ENCODE measurements around the gene RAD17.
"Not testable (repeated sequence)": the region's sequence is repeated elsewhere in the genome, so short reads cannot be mapped to it uniquely, and the experiment has no call there.

Gene RAD17

GRCh38 chr5:69374911-69375446, 5.4 kb downstream of the RAD17 start:
- no peak for DNase-seq (ENCODE audit: low spot score)

- no peak for DNase-seq (ENCODE audit: low spot score)
Observed at GRCh38 chr5:69378376-69378775, 8.8 kb downstream of the RAD17 start.

DNA sequence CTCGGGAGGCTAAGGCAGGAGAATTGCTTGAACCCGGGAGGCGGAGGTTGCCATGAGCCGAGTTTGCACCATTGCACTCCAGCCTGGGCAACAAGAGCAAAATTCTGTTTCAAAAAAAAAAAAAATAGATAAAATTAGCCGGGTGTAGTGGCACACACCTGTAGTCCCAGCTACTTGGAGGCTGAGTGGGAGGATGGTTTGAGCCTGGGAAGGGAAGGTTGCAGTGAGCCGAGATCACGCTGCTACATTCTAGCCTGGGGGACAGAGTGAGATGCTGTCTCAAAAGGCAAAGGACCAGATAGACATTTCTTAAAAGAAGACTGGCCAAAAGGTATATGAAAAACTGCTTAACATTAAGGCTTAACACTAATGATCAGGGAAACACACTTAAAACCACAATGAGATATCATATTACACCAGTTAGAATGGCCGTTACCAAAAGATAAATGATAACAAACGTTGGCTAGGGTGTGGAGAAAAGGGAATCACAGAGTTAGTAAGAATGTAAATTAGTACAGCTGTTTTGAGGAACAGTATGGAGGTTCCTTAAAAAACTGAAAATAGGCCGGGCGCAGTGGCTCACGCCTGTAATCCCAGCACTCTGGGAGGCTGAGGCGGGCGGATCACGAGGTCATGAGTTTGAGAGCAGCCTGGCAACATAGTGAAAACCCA, 35.2 kb downstream of the RAD17 start:
- DNase-seq (ENCODE audit: low spot score), result no peak

DNA sequence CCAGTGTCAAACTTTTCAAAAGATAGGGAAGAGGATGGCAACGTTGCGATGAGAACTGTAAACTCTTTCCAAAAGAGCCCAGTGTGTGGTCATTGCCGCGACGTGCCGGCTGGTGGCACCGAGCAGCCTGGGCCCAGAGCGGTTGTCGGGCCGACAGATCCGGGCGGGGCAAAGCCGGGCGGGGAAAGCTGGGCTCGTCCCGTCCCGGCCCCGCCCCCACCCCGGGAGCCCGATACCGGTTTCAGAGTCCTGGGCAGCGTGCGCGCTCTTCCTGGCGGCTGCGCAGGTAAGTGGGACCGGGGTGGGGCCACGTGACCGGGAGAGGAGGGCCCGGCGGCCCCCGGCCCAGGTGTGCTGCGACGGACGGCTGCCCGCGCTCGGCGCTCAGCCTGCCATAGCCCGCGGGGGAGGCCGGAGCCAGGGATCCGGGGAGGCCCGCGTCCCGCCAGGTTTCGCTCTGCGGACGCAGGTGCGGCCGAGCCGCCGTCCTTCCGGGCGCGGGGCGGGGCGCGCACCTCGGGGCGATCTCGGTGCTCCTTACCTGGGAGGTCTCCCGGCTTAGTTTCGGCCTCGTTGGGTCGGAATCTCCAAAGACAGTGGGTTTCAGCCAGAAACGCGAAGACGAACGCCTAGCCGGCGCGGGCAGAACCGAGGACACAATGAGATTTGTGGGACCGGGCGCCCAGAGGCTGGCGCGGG, 45.4 kb downstream of the RAD17 start, which contains the start of gene MARVELD2:
Gene MARVELD2, plus strand, starts transcription at position 232 of the 699 bp plus-strand sequence. CDS start 4,270 bp downstream, outside the sequence.
- DNase-seq (ENCODE audit: low spot score), result no peak

DNA sequence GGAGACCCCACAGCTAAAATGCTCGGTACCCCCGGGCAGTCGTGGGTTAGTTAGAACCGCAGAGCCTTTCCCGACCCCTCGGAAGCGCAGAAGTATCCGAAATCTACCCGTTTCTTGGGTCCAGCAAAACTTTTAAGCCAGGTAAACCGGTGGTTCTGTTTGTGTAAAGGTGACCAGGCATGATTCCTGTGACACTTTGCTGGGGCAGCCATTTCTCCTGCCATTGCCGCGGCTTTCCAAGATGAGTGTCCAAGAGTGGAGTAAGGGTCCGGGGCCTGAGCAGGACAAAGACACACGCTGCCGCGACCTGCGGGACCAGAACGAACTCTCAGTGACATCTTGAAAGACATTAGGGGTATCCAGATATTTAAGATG, 46.0 kb downstream of the RAD17 start:
- DNase-seq (ENCODE audit: low spot score), result no peak

DNA sequence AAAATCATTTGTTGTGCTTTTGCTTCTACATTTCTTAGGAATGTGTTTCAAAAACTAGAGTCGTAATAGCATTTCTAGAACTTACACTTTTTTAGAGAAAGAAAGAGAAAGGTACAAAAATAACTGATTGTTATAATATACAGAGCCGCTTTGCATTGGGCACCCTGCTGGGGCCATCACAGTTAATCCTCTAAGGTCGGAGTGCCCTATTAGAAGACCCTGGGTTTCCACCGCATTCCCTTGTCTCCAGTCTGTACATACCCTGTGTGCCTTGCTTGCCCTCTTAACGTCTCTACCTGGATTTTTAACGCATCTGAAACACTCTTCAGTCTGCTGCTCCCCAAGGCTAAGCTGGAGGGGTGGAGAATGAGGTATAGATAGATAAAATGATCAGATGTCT, 46.6 kb downstream of the RAD17 start:
- no peak for DNase-seq (ENCODE audit: low spot score)

DNA sequence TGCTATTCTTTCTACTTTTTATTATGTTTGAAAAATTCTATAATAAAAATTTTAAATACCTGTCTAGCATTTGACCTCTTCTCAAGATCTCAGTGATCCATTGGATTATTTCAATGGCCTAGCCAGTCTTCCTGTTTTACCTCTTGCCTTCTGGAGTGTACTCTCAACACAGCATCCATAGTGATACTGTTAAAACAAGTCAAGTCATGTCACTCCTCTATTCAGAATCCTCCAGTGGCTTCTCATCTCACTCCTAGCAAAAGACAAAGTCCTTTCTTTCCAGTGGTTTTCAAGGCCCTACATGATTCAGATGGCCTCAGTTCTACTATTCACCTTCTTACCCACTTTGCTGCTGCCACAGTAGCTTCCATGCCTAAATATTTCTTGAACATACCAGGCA, 47.1 kb downstream of the RAD17 start:
- DNase-seq (ENCODE audit: low spot score), result no peak

DNA sequence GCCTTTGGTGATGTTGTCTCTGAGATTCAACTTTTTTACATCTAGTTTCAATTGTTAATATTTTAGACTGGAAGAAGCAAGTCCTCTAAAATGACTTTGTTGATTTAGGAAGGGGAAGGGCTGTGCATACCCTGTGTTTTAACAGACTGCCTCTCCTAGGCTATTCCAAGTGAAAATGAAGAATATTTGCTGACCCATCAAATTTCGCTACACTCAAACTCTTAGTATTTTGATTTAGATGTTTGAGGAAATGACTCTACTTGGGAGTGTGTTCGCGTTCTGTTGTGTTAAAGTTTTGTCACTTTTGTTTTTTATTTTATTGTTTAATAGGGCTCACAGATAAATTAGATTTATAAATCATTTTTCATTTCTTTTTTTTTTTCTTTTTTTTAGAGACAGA, 48.9 kb downstream of the RAD17 start:
- no peak for DNase-seq (ENCODE audit: low spot score)

DNA sequence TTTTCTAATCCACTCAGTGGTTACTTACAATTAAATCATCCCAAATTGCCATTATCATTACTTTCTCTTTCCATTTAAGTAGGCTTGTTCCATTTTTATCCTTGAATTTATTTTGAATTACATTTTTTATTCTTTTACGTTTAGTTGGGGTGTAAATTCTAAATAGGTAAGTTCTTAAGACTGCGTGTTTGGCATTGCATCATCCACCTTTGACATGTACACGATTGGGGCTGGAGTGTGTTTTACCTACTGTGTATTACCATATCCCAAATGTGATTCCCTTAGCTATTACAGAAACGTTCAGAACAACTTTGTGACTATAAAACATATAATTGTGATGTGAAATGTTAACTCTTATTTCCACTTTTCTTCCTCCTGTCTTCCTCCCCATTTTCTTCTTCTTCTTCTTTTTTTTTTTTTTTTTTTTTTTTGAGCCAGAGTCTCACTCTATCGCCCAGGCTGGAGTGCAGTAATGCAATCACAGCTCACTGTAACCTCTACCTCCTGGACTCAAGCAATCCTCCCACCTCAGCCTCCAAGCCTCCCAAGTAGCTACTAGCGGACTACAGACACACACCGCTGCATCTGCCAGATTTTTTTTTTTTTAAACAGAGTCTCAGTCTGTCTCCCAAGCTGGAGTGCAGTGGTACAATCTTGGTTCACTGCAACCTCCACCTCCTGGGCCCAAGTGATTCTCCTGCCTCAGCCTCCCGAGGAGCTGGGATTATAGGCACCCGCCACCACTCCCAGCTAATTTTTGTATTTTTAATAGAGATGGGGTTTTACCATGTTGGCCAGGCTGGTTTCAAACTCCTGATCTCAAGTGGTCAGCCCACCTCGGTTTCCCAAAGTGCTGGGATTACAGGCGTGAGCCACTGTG, 62.0 kb downstream of the RAD17 start:
- DNase-seq (ENCODE audit: low spot score), result no peak

DNA sequence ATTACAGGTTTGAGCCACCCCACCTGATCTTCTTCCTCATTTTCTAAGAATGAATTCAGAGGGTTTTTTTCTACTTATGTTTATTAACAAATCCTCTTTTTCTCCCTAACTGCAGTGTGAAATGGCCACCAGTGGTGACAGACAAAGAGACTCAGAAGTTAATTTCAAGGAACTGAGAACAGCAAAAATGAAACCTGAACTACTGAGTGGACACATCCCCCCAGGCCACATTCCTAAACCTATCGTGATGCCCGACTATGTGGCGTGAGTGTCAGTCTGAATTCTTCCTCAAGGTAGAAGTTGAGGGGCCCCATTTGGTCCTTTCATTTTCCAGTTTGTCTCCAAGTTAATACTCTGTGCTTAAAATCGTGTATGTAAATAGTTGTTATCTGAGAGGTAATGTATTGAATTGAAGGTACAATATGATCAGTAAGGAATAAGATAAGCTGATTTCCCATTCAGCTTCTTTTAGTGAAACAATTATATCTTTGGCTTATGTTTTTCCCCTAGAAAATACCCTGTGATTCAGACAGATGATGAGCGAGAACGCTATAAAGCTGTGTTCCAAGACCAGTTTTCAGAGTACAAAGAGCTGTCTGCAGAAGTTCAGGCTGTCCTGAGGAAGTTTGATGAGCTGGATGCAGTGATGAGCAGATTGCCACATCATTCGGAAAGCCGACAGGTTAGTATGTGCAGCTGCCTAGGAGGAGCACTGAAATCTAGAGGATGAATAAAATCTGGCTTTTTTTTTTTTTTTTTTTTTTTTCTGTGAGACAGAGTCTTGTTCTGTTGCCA, 63.0 kb downstream of the RAD17 start:
- no peak for DNase-seq (ENCODE audit: low spot score)

- DNase-seq (ENCODE audit: low spot score), result not testable (repeated sequence)
Observed at GRCh38 chr5:69435276-69435884, 65.8 kb downstream of the RAD17 start.

- DNase-seq (ENCODE audit: low spot score), result no peak
Observed at GRCh38 chr5:69444127-69444754, 74.6 kb downstream of the RAD17 start.

- no peak for DNase-seq (ENCODE audit: low spot score)
Observed at GRCh38 chr5:69449511-69449910, 79.9 kb downstream of the RAD17 start.

DNA sequence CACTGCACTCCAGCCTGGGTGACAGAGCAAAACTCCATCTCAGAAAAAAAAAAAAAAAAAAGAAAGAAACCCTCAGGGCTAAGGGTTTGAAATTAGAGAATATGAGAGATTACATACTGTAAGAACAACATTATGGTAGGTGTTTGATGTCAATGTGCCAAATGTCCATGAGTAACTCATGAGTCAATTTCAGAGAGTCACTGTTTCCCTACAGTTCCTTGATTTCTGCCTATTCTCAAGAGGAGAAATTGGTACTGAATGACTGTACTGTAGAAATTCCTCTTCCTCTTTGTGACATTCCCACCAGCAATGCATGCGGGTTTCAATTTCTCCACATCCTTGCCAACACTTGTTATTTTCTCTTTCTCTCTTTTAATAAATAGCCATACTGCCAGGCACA, 80.5 kb downstream of the RAD17 start:
- no peak for DNase-seq (ENCODE audit: low spot score)

GRCh38 chr5:69450527-69450926, 80.9 kb downstream of the RAD17 start:
- DNase-seq (ENCODE audit: low spot score), result not testable (repeated sequence)

DNA sequence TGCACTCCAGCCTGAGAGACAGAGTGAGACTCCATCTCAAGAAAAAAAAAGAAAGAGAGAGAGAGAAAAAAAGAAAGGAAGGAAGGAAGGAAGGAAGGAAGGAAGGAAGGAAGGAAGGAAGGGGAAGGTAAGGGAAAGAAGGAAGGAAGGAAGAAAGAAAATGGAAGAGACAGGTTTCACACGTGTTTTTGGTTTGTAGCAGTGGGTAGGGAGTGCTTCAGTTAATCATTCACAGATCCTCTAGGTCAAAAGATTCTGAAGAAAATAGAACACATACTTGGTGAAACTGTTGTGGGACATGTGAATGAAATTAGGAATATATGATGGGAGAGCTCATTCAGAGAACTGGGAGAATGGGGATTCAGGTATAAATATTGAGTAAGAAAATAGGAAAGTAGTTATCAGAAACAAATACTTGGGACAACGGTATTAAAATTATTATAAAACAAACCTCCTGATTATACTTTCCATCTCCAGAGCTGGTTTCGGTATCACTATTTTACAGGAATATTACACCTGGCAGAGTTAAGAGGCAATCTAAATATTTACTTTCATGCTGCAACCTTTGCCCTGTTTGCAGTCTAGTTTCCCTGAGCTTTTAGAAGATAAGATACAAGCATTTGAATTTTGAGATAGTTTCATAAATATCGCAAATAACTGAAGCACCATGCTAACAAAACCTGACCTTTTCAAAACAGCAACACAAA, 82.5 kb downstream of the RAD17 start:
- DNase-seq (ENCODE audit: low spot score), result no peak

DNA sequence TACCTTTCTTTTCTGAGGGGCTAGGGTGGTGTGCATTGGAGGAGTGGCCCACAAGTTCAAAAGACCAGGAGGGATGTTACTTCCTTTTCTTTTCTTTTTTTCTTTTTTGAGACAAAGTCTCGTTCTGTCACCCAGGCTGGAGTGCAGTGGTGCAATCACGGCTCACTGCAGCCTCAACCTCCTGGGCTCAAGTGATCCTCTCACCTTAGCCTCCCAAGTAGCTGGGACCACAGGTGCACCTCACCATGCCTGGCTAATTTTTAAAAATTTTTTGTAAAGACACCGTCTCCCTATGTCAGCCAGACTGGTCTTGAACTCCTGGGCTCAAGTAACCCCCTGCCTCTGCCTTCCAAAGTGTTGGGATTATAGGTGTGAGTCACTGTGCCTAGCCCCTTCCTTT, 83.9 kb downstream of the RAD17 start:
- DNase-seq (ENCODE audit: low spot score), result not testable (repeated sequence)

DNA sequence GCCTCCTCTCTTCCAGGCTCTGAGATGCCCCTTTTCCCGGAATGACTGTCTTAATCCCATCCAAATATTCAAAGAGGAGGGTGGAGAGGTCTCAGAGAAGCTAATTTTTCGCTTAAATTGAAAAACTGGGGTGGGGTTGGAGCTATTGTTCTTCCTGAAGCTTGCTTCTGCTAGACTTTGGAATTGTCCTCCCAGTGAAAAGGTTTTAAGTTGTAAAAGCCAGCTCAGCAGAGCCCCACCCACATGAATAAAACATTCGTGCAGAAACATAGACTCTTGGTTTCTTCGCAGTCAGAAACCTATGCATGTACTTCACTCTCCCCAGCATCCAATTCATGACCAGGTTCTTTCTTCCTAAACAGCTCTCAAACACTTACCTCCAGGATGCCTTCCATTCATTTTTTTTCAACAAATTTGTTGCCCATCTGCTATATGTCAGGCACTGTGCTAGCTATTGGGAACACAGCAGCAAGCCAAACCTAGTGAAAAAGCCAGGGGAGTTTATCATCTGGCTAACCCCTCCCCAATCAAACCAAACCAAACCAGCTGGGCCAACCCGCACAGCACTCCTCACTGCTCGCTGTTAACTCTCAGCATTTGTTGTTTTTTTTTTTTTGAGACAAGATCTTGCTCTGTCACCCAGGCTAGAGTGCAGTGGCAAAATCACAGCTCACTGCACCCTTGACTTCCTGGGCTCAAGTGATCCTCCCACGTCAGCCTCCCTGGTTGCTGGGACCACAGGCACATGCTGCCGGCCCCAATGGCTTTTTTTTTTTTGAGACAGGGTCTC, 85.0 kb downstream of the RAD17 start:
- DNase-seq (ENCODE audit: low spot score), result peak; percentile 6
